Dermis blood vessel endothelial cell (primary cell): ENCODE data around the gene KRTAP4-8. TPM values are rescaled to one million over a fixed set of nuclear protein-coding genes. Genes with fewer than 3 reads are reported as not detected.
"Not testable (repeated sequence)": the region's sequence is repeated elsewhere in the genome, so short reads cannot be mapped to it uniquely, and the experiment has no call there.

ENCODE experiments used
- DNase-seq: peaks from one replicate; pipeline ENCODE4 v3.0.0; 2010
- total RNA-seq: library from RNA; depleted of rRNA; stranded (reverse); fragments of >200 nt; gene quantifications from 2 replicates; pipeline ENCODE4 v1.2.3, GENCODE V29; 2014

The KRTAP4-8 gene
- not detected in 2 replicates for total RNA-seq

GRCh38 chr17:41098042-41098441 is at the start of gene KRTAP4-8:
KRTAP4-8 (minus strand) TSS chr17:41098142; CDS start chr17:41098084, 58 bp downstream.
- DNase-seq = no peak

GRCh38 chr17:41145261-41145660 is 47.3 kb upstream of the KRTAP4-8 start:
- DNase-seq = no peak

GRCh38 chr17:41144846-41145245 is 46.9 kb upstream of the KRTAP4-8 start:
- DNase-seq = no peak

GRCh38 chr17:41141361-41141760 is 43.4 kb upstream of the KRTAP4-8 start:
- no peak for DNase-seq

- peak; percentile 60 for DNase-seq
These were observed 42.6 kb upstream of the KRTAP4-8 start, which contains the start of gene KRTAP4-6 for GRCh38 chr17:41140360-41141131. KRTAP4-6 (minus strand) TSS chr17:41140544; CDS start chr17:41140487, 57 bp downstream.

- not testable (repeated sequence) for DNase-seq
These were observed 41.9 kb upstream of the KRTAP4-8 start for GRCh38 chr17:41139865-41140264.

GRCh38 chr17:41133880-41134735 is 36.2 kb upstream of the KRTAP4-8 start:
- no peak for DNase-seq

GRCh38 chr17:41131979-41132378 is 34.0 kb upstream of the KRTAP4-8 start:
- no peak for DNase-seq

- DNase-seq = no peak
These were observed 29.4 kb upstream of the KRTAP4-8 start for GRCh38 chr17:41127371-41127770.

GRCh38 chr17:41126412-41126811 is 28.5 kb upstream of the KRTAP4-8 start:
- no peak for DNase-seq

GRCh38 chr17:41125064-41125463 is 27.1 kb upstream of the KRTAP4-8 start:
- no peak for DNase-seq

- DNase-seq = not testable (repeated sequence)
These were observed 26.0 kb upstream of the KRTAP4-8 start, which contains the start of gene KRTAP4-12 for GRCh38 chr17:41123991-41124371. KRTAP4-12 (minus strand) TSS chr17:41124182; CDS start chr17:41124122, 60 bp downstream.

- not testable (repeated sequence) for DNase-seq
These were observed 25.5 kb upstream of the KRTAP4-8 start for GRCh38 chr17:41123292-41123990.

- no peak for DNase-seq
These were observed 23.8 kb upstream of the KRTAP4-8 start for GRCh38 chr17:41121742-41122141.

- DNase-seq = peak; percentile 63
These were observed 22.1 kb upstream of the KRTAP4-8 start for GRCh38 chr17:41119696-41120690.

GRCh38 chr17:41118721-41119120 is 20.8 kb upstream of the KRTAP4-8 start:
- DNase-seq = no peak

GRCh38 chr17:41117846-41118386 is 20.0 kb upstream of the KRTAP4-8 start, which contains the start of gene KRTAP4-11:
KRTAP4-11 (minus strand) TSS chr17:41118373; CDS start chr17:41118315, 58 bp downstream.
- not testable (repeated sequence) for DNase-seq

- DNase-seq = no peak
These were observed 18.4 kb upstream of the KRTAP4-8 start for GRCh38 chr17:41116297-41116696.

GRCh38 chr17:41111151-41111885 is 13.4 kb upstream of the KRTAP4-8 start:
- no peak for DNase-seq

GRCh38 chr17:41108728-41109386 is 10.9 kb upstream of the KRTAP4-8 start:
- not testable (repeated sequence) for DNase-seq
